ENCODE results near the gene NMRAL1. TPM values are rescaled to one million over a fixed set of nuclear protein-coding genes. Genes with fewer than 3 reads are reported as not detected.

The NMRAL1 gene
- total RNA-seq, 4 donors from 2014 or later: 37.0 to 320 (median 59.3) TPM

GRCh38 chr16:4495766-4496165, 21.3 kb upstream of the NMRAL1 start:
- H3K36me3 ChIP-seq: no peaks in the 10 kb centered on the region
- no peak for DNase-seq
- H3K4me1 ChIP-seq: no peaks in the 10 kb centered on the region
- H3K4me3 ChIP-seq: no peak overlapping the region
- TF ChIP-seq, protein P1, sequence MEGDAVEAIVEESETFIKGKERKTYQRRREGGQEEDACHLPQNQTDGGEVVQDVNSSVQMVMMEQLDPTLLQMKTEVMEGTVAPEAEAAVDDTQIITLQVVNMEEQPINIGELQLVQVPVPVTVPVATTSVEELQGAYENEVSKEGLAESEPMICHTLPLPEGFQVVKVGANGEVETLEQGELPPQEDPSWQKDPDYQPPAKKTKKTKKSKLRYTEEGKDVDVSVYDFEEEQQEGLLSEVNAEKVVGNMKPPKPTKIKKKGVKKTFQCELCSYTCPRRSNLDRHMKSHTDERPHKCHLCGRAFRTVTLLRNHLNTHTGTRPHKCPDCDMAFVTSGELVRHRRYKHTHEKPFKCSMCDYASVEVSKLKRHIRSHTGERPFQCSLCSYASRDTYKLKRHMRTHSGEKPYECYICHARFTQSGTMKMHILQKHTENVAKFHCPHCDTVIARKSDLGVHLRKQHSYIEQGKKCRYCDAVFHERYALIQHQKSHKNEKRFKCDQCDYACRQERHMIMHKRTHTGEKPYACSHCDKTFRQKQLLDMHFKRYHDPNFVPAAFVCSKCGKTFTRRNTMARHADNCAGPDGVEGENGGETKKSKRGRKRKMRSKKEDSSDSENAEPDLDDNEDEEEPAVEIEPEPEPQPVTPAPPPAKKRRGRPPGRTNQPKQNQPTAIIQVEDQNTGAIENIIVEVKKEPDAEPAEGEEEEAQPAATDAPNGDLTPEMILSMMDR (IDR thresholded peaks at IDR 0.05): no peak
- TF ChIP-seq POLR2A (IDR thresholded peaks at IDR 0.05): no peak
- intact Hi-C loops (cut with DNase I; ENCODE audit: low total_unique reads): no loop called here
- no peak overlapping the region for H3K27ac ChIP-seq
- no peaks in the 10 kb centered on the region for H3K9me3 ChIP-seq
- no peaks in the 10 kb centered on the region for H3K27me3 ChIP-seq

GRCh38 chr16:4494746-4495490, 20.5 kb upstream of the NMRAL1 start:
- Histone ChIP-seq H3K36me3 (no peaks in the 10 kb centered on the region), H3K4me3 (no peak overlapping the region), H3K27ac (no peak overlapping the region), H3K4me1 (no peaks in the 10 kb centered on the region), H3K9me3 (no peaks in the 10 kb centered on the region), H3K27me3 (no peaks in the 10 kb centered on the region)
- no peak for DNase-seq
- intact Hi-C loops (cut with DNase I; ENCODE audit: low total_unique reads): no loop called here
- TF ChIP-seq POLR2A (IDR thresholded peaks at IDR 0.05): no peak
- TF ChIP-seq, protein P1 (IDR thresholded peaks at IDR 0.05): no peak

DNA sequence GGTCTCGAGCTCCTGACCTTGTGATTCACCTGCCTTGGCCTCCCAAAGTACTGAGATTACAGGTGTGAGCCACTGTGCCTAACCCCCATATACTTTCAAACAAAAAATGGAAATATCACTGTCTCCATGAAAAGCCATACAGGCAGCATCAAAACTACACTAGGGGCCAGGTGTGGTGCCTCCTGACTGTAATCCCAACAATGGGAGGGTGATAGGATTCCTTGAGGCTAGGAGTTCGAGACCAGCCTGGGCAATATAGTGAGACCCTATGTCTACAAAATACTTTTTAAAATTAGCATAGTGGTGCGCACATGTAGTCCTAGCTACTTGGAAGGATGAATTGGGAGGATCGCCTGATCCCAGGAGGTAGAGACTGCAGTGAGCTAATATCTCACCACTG, 17.5 kb upstream of the NMRAL1 start:
- DNase-seq: no peak
- TF ChIP-seq POLR2A (IDR thresholded peaks at IDR 0.05): no peak
- TF ChIP-seq, protein P1 (IDR thresholded peaks at IDR 0.05): no peak
- no peaks in the 10 kb centered on the region for H3K27me3 ChIP-seq
- no peaks in the 10 kb centered on the region for H3K9me3 ChIP-seq
- no peaks in the 10 kb centered on the region for H3K36me3 ChIP-seq
- H3K4me1 ChIP-seq: no peaks in the 10 kb centered on the region
- intact Hi-C loops (cut with DNase I; ENCODE audit: low total_unique reads): no loop called here
- no peak overlapping the region for H3K4me3 ChIP-seq
- H3K27ac ChIP-seq: no peak overlapping the region

DNA sequence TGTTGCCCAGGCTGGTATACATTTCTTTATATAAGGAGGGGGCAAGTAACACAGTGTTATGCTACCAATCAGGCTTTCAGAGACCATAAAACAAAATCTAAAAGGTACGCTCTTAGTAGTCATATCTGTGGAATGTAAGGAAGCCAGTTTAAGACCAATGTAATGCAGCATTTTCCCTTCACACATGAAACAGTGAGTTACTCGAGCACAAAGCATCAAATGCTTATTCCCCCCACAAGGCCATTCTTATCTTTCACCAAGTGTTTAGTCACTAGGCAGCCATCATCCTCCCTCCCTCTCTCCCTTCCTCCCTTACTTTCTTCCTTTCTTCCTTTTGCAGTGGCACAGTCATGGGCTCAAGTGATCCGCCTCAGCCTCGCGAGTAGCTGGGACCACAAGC, 14.6 kb upstream of the NMRAL1 start:
- H3K4me3 ChIP-seq: no peak overlapping the region
- DNase-seq: no peak
- H3K27ac ChIP-seq: no peak overlapping the region
- no peaks in the 10 kb centered on the region for H3K36me3 ChIP-seq
- no peaks in the 10 kb centered on the region for H3K9me3 ChIP-seq
- no peaks in the 10 kb centered on the region for H3K4me1 ChIP-seq
- H3K27me3 ChIP-seq: no peaks in the 10 kb centered on the region
- TF ChIP-seq, protein P1 (IDR thresholded peaks at IDR 0.05): no peak
- TF ChIP-seq POLR2A (IDR thresholded peaks at IDR 0.05): no peak
- intact Hi-C loops (cut with DNase I; ENCODE audit: low total_unique reads): no loop called here

DNA sequence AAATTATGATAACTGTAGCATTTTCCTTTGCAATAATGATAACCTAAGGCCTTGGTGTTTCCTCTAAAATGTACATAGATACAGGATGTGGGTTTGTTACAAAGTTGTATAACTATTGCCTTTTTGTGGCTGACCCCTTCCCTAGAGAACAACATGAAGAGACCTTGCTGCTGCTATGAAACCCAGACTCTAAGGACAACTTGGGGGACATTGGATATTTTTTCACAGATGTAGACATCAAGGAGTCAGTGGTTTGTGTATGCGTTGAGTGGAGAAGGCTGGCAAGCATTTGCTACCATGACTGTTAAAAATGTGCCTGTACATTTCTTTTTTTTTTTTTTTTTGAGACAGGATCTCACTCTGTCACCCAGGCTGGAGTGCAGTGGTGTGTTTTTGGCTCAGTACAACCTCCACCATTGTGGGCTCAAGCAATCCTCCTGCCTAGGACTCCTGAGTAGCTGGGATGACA, 14.1 kb upstream of the NMRAL1 start:
- no peaks in the 10 kb centered on the region for H3K9me3 ChIP-seq
- H3K27me3 ChIP-seq: no peaks in the 10 kb centered on the region
- DNase-seq: no peak
- intact Hi-C loops (cut with DNase I; ENCODE audit: low total_unique reads): no loop called here
- no peak overlapping the region for H3K4me3 ChIP-seq
- H3K36me3 ChIP-seq: no peaks in the 10 kb centered on the region
- no peak for TF ChIP-seq POLR2A (IDR thresholded peaks at IDR 0.05)
- TF ChIP-seq, protein P1 (IDR thresholded peaks at IDR 0.05): no peak
- H3K27ac ChIP-seq: no peak overlapping the region
- no peaks in the 10 kb centered on the region for H3K4me1 ChIP-seq

Data from uterus (tissue), 4 donors.